RWPE1 (cell line): Measurements from ENCODE around the gene ARL3.
A peak's percentile ranks its signal among the peaks of the same experiment; 100 is the strongest.

Experiments
- CTCF ChIA-PET: fragments of 350-600 bp; sonication (Branson Sonifier 250); formaldehyde crosslinking; extraction: SDS; loops from one replicate; lab custom pipeline; 2021; lab: Yijun Ruan, JAX
- POLR2A ChIA-PET: fragments of 400-600 bp; formaldehyde crosslinking; extraction: SDS; loops from one replicate; lab custom pipeline; 2020; ENCODE audit warnings: antibody characterized with exemption; ENCODE audit not compliant: low non-redundant PET; lab: Yijun Ruan, JAX
- DNase-seq: peaks from one replicate; pipeline ENCODE4 v3.0.0; 2012; ENCODE audit warnings: low spot score
- H3K27ac ChIP-seq: fragments of 450-650 bp; 2 replicates; pipeline ENCODE4 v1.5.1; 2017
- CTCF ChIP-seq: fragments of 450-650 bp; conservative IDR thresholded peaks from 2 replicates; pipeline ENCODE4 v1.5.1; 2017; ENCODE audit warnings: low read depth, mild to moderate bottlenecking

The ARL3 gene

GRCh38 chr10:102758240-102758932 lies 44.2 kb upstream of the ARL3 start:
- DNase-seq, result no peak
- H3K27ac ChIP-seq, result peak overlapping the region; percentile 28; the same call in 1 of the 2 replicates
- POLR2A ChIA-PET, result no interaction called here
- TF ChIP-seq CTCF, result no peak
- CTCF ChIA-PET, result no interaction called here

- DNase-seq, result no peak
- peak overlapping the region; percentile 30; the same call in 1 of the 2 replicates for H3K27ac ChIP-seq
- POLR2A ChIA-PET, result no interaction called here
- CTCF ChIA-PET, result no interaction called here
- TF ChIP-seq CTCF, result no peak
Observed at GRCh38 chr10:102757323-102757722, 43.1 kb upstream of the ARL3 start.

- CTCF ChIA-PET, result interaction anchor here (0.6 to 2.1 kb wide), 6 partner anchors 11 to 637 kb away, joined by 3 to 15 read pairs (median 4); partner anchors contain the start of gene ARL3
- no peak for TF ChIP-seq CTCF
- DNase-seq, result no peak
- POLR2A ChIA-PET, result interaction anchor here (0.6 kb wide), 1 partner anchor 50 kb away, joined by 4 read pairs; no protein-coding TSS in a partner anchor
- H3K27ac ChIP-seq, result no peak overlapping the region
Observed at GRCh38 chr10:102753718-102754117, 39.5 kb upstream of the ARL3 start.

- peak; percentile 69 for TF ChIP-seq CTCF
- peak overlapping the region; percentile 68 for H3K27ac ChIP-seq
- no peak for DNase-seq
- CTCF ChIA-PET, result interaction anchor here (0.6 to 2.1 kb wide), 7 partner anchors 12 to 638 kb away, joined by 3 to 15 read pairs (median 4); partner anchors contain the start of gene ARL3
- POLR2A ChIA-PET, result interaction anchor here (0.5 to 0.6 kb wide), 2 partner anchors 51 to 165 kb away, joined by 4 read pairs; partner anchors contain the start of gene CNNM2
Observed at GRCh38 chr10:102752934-102753664, 38.9 kb upstream of the ARL3 start.

GRCh38 chr10:102752266-102752930 lies 38.2 kb upstream of the ARL3 start:
- DNase-seq, result no peak
- CTCF ChIA-PET, result interaction anchor here (0.6 to 2.1 kb wide), 6 partner anchors 13 to 149 kb away, joined by 3 to 15 read pairs (median 6); no protein-coding TSS in a partner anchor

More at GRCh38 chr10:102752266-102752930, 38.2 kb upstream of the ARL3 start:
- H3K27ac ChIP-seq, result peak overlapping the region; percentile 68
- POLR2A ChIA-PET, result interaction anchor here (0.5 kb wide), 1 partner anchor 165 kb away, joined by 4 read pairs; the partner anchor contains the start of gene CNNM2
- TF ChIP-seq CTCF, result no peak
